ENCODE data around the gene ALDH3B2.
"Not testable (repeated sequence)": the region's sequence is repeated elsewhere in the genome, so short reads cannot be mapped to it uniquely, and the experiment has no call there.

Gene ALDH3B2, protein sequence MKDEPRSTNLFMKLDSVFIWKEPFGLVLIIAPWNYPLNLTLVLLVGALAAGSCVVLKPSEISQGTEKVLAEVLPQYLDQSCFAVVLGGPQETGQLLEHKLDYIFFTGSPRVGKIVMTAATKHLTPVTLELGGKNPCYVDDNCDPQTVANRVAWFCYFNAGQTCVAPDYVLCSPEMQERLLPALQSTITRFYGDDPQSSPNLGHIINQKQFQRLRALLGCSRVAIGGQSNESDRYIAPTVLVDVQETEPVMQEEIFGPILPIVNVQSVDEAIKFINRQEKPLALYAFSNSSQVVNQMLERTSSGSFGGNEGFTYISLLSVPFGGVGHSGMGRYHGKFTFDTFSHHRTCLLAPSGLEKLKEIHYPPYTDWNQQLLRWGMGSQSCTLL

DNA sequence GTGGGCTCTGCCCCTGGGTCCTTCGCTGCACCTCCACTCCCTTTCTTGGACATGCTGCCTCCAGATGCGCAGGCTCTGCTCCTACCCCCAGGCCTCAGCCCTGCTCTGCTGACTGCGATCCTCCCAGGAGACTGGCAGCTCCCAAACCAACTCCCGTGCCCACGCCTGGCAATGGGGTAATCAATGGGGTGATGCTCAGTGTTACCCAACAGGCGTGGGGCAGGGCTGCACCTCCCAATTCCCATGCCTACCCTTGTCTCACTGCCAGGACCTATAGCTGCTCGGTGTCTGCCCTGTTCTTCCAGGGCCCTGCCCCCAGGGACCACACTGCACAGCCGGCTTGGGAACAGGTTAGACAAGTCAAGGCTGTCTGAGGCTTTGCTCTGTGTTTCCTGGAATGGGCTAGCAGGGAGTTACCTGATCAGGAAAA lies at the start of gene ALDH3B2:
ALDH3B2 (minus strand) TSS at position 182 of the 430 bp plus-strand sequence. CDS start 7,688 bp downstream, outside the sequence.
- DNase-seq (ENCODE audit: low read depth, low spot score), result no peak

DNA sequence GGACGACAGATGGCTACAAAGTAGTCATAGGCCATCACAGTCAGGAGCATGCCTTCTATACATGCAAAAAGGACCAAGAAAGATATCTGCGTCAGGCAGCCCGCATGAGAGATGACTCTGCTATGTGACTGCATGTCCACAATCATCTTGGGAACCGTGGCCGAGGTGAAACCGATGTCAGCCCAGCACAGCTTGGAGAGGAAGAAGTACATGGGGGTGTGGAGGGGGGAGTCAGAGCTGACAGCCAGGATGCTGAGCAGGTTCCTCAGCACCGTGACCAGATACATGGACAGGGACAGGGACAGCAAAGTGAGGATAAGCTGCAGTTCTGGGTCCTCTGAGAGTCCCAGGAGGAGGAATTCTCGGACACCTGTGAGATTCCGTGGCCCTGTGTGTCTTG lies 48.6 kb upstream of the ALDH3B2 start:
- not testable (repeated sequence) for DNase-seq (ENCODE audit: low read depth, low spot score)

GRCh38 chr11:67716226-67716625 lies 41.8 kb upstream of the ALDH3B2 start:
- not testable (repeated sequence) for DNase-seq (ENCODE audit: low read depth, low spot score)

DNA sequence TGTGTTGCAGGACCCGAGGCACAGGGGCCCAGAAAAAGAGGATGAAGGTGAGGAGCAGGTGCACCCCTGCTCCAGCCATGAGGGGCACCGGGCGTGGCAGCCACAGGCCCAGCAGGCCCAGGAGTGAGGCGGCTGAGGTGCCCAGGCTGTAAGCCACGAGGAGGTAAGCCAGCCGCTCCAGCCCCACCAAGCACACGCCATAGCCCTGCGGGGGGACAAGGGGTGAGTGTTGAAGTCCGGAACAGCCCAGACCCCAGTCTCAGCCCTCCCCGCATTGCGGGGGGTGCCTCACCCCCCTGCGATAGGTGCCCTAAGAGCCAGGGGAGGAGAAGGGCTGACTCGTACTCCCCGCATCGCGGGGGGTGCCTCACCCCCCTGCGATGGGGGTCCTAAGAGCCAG lies 41.4 kb upstream of the ALDH3B2 start:
- DNase-seq (ENCODE audit: low read depth, low spot score), result not testable (repeated sequence)

GRCh38 chr11:67713892-67714509 lies 39.6 kb upstream of the ALDH3B2 start:
- DNase-seq (ENCODE audit: low read depth, low spot score), result not testable (repeated sequence)

GRCh38 chr11:67711676-67712075 lies 37.3 kb upstream of the ALDH3B2 start:
- DNase-seq (ENCODE audit: low read depth, low spot score), result not testable (repeated sequence)

DNA sequence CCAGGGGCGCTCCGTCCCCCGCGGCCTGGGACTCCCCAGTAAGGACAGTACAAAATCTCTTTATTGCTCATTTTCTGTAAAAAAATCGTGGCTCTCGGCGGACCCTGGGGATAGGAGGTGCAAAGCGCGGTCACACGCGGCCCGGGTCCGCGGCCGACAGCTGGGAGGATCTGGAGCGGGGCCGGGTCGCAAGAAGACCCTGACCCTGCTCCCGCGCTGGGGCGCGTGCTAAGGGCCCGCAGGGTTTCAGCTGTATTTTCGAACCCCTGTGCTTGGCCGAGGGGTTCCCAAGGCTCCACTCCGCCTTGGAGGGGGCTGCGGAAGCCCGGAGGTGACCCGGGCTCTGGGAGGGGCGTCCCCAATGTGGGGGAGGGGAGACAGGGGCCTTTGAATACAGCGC lies 36.8 kb upstream of the ALDH3B2 start:
- not testable (repeated sequence) for DNase-seq (ENCODE audit: low read depth, low spot score)

- DNase-seq (ENCODE audit: low read depth, low spot score), result not testable (repeated sequence)
Observed at GRCh38 chr11:67709806-67710205, 35.4 kb upstream of the ALDH3B2 start.

- DNase-seq (ENCODE audit: low read depth, low spot score), result no peak
Observed at GRCh38 chr11:67705264-67705663, 30.8 kb upstream of the ALDH3B2 start.

- no peak for DNase-seq (ENCODE audit: low read depth, low spot score)
Observed at GRCh38 chr11:67704524-67704923, 30.1 kb upstream of the ALDH3B2 start.

GRCh38 chr11:67703709-67704108 lies 29.3 kb upstream of the ALDH3B2 start:
- DNase-seq (ENCODE audit: low read depth, low spot score), result not testable (repeated sequence)

GRCh38 chr11:67700548-67701262 lies 26.3 kb upstream of the ALDH3B2 start:
- DNase-seq (ENCODE audit: low read depth, low spot score), result no peak

GRCh38 chr11:67700141-67700540 lies 25.7 kb upstream of the ALDH3B2 start:
- no peak for DNase-seq (ENCODE audit: low read depth, low spot score)

GRCh38 chr11:67699521-67699920 lies 25.1 kb upstream of the ALDH3B2 start:
- DNase-seq (ENCODE audit: low read depth, low spot score), result no peak

GRCh38 chr11:67698247-67698646 lies 23.8 kb upstream of the ALDH3B2 start:
- DNase-seq (ENCODE audit: low read depth, low spot score), result no peak

DNA sequence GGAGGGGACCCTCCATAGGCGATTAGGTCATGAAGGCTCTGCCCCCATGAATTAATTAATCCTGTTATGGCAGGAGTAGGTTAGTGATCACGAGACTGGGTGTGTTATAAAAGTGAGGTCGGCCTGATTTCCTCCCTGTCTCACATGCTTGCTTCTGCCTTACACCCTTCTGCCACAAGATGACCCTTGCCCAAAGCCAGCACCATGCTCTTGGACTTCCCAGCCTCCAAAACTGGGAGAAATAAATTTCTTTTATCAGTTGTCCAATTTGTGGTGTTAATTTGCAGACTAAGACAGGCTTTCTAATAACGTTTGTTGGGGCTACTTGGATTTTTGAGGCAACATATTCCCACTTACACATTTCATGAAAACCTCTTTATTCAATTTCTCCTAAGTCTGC lies 23.4 kb upstream of the ALDH3B2 start:
- DNase-seq (ENCODE audit: low read depth, low spot score), result no peak

GRCh38 chr11:67696998-67697397 lies 22.6 kb upstream of the ALDH3B2 start:
- DNase-seq (ENCODE audit: low read depth, low spot score), result no peak

GRCh38 chr11:67695606-67696005 lies 21.2 kb upstream of the ALDH3B2 start:
- no peak for DNase-seq (ENCODE audit: low read depth, low spot score)

GRCh38 chr11:67694875-67695555 lies 20.6 kb upstream of the ALDH3B2 start:
- no peak for DNase-seq (ENCODE audit: low read depth, low spot score)

DNA sequence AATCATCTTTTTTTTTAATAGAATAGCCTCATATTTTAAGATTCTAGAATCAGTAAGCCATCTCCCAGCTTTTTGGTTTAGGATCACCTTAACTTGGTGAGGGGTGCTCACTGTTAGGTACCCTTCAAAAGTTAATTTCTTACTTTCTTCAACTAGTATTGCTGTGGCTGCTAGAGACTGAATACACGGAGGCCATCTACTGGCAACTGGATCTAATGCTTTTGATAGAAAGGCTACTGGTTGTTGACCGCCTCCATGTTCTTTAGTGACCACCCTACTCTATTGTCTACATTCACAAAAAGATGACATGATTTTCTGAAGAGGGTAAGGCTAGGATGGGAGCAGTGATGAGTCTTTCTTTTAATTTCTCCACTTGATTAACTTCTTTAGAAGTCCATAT lies 16.7 kb upstream of the ALDH3B2 start:
- DNase-seq (ENCODE audit: low read depth, low spot score), result no peak

DNA sequence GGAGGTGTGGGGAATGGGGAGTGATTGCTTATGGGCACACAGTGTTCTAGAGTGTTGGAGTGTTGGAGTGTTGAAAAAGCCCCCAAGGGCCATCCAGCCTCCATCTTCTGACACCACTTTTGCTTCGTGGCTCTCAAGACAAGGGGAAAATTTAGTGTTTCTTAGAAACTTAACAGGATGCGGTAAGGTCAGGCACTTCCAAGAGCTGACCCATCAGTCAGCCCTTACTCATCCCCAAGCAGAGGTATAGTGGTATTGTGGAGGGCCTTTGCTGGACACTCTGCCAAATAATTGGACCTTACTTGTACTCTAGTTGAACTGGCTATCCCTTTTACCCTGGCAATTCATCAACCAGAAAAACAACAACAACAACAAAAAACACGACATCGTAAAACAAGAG lies 14.8 kb upstream of the ALDH3B2 start:
- no peak for DNase-seq (ENCODE audit: low read depth, low spot score)

- no peak for DNase-seq (ENCODE audit: low read depth, low spot score)
Observed at GRCh38 chr11:67687986-67688385, 13.6 kb upstream of the ALDH3B2 start.

All from activated naive CD8-positive, alpha-beta T cell treated with anti-CD3 and anti-CD28 coated beads, Interleukin-2, amount 50 U/mL, for 16 hours (primary cell).